ENCODE results near the gene FYTTD1. TPM values are rescaled to one million over a fixed set of nuclear protein-coding genes. Genes with fewer than 3 reads are reported as not detected.
A peak's percentile ranks its signal among the peaks of the same experiment; 100 is the strongest.

Gene FYTTD1
- total RNA-seq, 1 experiment from 2014 or later: 60.0 TPM

GRCh38 chr3:197791892-197792647 is 42.4 kb downstream of the FYTTD1 start:
- DNase-seq (ENCODE audit: low read depth): peak; percentile 39

DNA sequence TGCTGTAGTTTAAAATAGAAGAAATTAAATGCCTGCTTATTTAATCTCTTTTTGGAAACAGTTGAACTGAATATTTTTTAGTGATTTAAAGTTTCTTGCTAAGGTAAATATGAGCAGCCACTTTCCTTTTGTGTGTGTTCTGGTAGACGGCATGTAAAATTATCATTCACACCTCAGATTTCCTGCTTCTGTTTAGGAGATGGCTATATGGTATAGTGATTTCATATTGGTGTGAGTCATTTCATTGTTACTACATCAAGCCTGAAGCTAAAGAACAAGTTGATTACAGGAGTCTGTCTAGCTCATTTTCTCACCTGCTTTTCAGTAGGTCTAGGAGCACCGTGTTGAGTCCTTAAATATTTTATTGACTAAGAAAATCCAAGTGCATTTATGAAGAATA is 43.6 kb downstream of the FYTTD1 start:
- no peak for DNase-seq (ENCODE audit: low read depth)

GRCh38 chr3:197794115-197794514 is 44.4 kb downstream of the FYTTD1 start:
- DNase-seq (ENCODE audit: low read depth): no peak

DNA sequence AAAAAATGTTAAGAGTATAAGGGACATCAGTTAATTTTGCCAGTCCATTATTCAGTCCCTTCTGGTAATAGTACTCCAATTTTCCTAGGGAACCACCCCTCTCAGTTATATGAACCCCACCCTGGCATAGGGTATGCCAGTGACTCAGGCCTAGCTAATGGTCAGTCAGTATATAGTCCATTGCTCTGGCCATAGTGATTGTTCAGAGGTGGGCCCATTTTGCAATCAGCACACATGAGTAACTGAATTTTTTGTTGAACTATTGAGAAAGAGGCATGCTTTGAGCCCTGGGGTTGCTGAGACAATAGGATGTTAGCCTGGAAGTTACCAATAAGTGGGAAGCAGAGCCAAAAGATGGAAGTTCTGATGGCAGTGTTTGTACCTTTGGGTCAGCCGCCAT is 45.5 kb downstream of the FYTTD1 start:
- peak; percentile 68 for DNase-seq (ENCODE audit: low read depth)

- no peak for DNase-seq (ENCODE audit: low read depth)
Observed at GRCh38 chr3:197796087-197796486, 46.4 kb downstream of the FYTTD1 start.

- DNase-seq (ENCODE audit: low read depth): no peak
Observed at GRCh38 chr3:197798863-197799262, 49.2 kb downstream of the FYTTD1 start.

DNA sequence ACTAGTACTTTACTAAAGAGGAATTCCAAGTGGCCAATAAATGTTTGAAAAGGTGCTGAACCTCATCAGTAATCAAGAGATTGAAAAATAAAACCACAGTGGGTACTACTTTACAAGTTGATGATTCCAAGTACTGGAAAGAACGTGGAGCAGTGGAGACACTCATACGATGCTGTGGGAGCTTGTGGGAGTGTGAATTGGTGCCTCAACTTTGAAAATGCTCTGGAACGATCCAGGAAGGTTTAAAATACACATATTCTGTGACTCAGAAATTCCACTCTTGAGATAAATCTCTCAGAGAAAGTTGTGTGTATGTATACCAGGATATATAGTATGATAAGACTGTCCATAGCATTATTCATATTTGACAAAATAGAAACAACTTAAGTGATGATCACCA is 50.7 kb downstream of the FYTTD1 start:
- DNase-seq (ENCODE audit: low read depth): no peak

DNA sequence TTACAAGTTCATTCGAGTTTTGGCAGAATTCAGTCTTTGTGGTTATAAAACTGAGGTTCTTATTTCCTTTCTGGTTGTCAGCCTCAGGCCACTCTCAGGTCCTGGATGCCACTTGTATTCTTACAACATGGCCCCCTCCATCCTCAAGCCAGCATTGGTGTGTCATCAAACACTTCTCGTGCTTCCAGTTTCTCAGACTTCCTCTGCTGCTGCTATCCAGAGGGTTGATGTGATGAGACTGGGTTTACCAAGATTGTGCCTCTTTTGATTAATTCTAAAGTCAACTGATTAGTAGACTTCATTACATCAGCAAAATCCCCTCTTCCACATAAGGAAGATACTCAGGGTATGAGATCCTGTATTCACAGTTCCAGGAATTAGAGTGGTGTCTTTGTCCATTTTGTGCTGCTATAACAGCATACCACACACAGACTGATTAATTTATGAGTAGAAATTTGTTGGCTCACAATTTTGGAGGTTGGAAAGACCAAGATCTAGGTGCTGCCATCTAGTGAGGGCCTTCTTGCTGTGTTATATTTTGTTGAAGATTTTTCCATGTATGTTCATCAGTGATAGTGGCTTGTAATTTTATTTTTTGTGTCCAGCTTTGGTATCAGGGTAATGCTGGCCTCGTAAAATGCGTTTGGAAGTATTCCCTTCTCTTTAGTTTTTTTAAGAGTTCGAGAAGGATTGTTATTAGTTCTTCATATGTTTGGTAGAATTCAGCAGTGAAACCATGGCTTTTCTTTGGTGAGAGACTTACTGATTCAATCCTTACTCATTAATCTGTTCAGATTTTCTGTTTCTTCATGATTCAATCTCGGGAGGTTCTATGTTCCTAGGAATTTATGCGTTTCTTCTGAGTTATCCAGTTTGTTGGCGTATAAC is 52.5 kb downstream of the FYTTD1 start:
- DNase-seq (ENCODE audit: low read depth): peak; percentile 37

DNA sequence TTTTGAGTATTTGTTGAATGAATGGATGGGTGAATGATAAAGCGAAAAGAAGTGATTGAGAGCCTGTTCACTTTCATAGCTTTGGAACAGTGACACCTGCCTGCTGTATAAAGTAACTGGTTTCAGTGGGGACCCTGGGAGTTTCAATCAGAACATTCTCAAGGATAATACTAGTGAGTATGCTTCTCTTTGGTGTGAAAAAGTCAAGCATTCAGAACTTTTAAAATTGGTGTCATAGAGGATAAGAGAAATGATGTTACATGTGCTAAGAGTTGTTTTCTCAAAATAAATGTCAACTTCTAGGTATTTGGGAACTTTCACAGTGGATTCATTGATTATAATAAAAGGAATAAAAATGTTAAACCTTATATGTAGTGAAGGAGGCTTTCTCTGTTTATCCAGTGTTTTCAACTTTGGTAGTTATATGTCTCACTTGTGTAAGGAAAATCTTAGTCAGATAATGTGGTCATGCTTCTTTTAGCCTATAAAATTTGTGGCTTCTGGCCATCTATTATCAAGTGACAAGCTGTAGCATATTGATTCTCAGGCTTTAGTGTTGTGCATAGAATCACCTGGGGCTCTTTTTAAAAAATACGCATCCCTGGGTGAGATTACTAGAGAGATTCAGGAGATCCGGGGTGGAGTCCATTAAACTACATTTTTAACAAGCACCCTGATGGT is 53.2 kb downstream of the FYTTD1 start:
- no peak for DNase-seq (ENCODE audit: low read depth)

DNA sequence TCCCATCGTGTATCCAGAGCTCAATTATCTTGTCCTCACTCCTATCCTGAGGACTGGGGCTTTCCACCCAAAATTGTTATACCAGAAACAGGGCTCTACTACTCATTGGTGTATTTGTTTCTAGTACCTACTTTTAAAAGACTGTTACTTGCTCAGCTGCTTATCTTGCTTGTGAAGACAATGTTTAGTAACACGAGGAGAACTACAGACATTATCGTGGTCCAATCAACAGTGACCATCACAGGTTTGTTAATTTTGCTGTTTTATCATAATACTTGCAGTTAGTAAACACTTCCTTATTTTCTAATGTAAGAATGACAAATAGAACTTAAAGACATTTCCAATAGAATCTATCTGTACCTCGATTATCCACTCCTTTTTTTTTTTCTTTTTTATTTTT is 54.8 kb downstream of the FYTTD1 start:
- no peak for DNase-seq (ENCODE audit: low read depth)

GRCh38 chr3:197807969-197808587 is 58.4 kb downstream of the FYTTD1 start:
- DNase-seq (ENCODE audit: low read depth): peak; percentile 56

GRCh38 chr3:197809356-197810020 is 59.8 kb downstream of the FYTTD1 start:
- DNase-seq (ENCODE audit: low read depth): peak; percentile 34

DNA sequence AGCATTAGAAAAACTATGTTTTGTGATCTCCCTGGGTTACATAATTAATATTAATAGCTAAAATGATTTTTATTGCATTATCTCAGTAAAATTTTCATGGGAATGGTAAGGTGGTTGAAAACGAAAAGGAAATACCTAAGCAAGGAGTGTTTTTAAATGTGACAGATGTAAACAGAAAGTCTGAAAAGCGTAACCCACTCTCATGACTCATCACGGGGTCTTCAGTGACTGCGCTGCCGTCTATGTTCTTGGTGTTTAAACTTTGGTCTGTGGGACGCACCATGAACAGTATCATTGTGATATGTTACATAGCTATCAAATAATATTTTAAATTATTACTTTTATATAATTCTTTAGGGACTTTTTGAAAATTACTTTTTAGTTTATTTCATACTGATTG is 61.2 kb downstream of the FYTTD1 start:
- DNase-seq (ENCODE audit: low read depth): no peak

DNA sequence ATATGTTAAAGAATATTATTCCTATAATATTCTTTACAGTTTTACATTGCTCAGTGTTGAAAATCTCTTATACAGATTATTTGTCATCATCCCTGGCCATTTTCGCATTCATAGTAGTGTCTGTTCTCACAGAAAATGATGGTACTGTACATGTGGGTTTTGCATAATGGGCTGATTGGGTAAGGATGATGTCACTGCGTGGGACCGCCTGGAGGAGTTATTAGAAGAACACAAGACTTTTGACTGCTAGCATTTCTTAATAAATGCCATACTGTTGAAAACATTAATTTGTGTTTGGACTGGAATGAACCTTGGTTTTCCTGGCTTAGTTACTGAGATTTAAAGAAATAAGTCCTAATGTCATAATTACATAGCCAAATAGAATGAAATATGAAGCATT is 61.7 kb downstream of the FYTTD1 start:
- DNase-seq (ENCODE audit: low read depth): peak; percentile 79

DNA sequence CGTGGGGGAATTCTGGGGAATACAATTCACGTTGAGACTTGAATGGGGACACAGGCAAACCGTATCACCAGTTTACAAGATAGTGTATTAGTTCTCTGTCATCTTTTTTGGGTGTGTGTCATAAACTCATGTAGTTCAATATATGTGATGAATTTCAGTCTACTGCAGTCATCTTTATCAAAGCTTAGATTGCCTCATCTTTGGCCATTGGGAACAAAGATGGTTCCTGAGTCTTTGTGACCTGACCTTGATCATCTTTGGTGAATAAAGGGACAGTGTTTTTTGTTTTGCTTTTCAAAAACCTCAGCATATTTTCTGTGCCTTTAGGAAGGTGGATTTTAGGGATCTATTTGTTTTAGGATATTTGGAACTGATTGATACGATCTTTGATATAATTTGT is 64.7 kb downstream of the FYTTD1 start:
- no peak for DNase-seq (ENCODE audit: low read depth)

DNA sequence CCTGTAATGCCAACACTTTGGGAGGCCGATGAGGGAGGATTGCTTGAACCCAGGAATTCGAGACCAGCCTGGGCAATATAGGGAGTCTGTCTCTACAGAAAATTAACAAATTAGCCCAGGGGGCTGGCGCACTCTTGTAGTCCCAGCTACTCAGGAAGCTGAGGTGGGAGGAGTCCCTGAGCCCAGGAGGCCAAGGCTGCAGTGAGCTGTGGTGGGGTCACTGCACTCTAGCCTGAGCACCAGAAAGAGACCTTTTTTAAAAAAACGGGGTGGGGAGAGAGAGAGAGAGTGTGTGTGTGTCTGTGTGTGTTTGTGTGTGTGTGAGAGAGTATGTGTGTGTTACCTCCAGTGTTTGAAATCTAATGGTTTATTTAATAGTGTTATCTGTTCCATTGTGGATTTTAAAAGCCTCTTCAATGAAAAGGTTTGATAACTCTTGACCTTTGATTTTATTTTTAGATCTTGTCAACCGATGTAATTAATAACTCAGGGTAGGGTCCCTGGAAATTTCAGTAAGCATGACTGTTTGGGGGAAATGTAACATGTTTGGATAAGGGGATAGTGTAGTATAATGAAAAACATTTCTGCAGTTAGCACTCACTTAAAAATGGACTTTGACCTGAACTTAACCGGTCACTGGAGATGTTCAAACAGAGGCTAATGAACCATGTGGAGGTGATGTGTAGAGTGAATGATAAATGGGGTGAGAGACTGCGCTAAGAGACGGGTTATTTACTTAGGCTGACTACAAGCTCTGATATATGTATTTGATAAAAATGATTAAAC is 71.1 kb downstream of the FYTTD1 start:
- DNase-seq (ENCODE audit: low read depth): no peak

DNA sequence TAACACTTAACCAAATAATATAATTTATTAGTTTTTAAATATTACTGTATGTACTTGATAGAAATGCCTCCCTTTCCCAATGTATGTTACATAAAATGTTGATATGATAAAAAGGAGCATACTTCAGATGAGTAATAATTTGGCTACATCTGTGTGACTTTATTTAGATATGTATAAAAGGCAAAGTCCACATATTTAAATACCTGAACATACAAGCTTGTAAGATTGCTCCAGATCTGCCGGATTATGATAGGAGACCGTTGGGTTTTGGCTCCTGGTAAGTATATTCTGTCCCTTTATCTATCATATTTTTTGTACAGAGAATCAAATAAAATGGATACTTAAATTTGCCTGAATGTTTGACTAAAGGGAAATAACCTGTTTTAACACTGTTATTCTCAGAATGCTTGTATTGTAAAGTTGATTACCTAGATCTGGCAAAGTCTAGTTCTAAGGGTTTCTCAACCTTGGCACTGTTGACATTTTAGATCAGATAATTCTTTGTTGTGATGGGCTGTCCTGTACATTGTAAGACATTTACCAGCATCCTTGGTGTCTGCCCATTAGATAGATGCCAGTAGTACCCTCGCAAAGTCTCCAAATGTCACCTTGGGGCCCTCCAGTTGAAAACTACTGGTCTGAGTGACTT is 79.8 kb downstream of the FYTTD1 start:
- DNase-seq (ENCODE audit: low read depth): no peak

DNA sequence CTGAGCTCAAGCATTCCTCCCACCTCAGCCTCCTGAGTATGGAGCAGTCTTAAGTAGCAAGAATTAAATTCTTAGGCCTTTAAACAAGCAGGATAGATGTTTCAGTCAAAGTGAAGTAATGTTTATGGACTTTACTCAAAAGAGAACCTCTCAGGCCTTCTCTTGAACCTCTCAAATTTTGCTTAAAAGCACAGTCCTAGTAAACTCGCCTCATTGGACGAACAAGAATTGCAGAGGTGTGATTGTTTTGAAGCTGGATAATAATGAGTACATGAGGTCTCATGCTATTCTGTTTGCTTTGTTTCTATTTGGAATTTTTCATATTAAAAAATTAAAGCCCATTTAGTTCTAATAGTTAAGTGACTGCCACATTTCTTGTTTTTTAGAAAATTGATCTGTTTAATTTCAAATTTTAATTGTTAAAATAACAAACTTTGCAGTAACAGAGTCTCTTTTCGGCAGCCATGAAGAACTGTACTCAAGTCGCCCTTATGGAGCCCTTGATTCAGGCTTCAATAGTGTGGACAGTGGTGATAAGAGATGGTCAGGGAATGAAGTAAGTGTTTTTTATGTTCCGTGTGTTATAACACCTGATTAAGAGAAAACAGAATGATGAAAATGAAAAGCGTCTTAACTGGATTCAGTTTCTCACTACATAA is 80.8 kb downstream of the FYTTD1 start:
- DNase-seq (ENCODE audit: low read depth): no peak

DNA sequence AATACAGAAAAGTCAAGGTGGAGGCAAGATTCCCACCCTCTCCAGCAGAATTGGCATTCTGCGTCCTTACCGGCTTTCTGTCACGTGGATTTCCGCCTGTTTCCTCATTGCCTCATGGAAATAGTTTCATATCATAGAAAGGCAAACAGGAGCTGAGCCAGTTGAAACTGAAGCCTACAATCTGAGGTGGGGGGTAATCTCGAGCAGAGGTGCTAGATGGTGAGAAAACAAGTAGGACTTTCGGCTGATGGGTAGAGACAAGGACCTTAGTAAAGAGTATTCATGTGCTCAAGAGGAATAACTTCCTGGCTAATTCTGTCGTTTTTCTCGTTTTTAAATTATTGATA is 81.3 kb downstream of the FYTTD1 start:
- DNase-seq (ENCODE audit: low read depth): no peak
